GM04503 (cell line): Measurements from ENCODE around the gene MTO1.
"Not testable (repeated sequence)": the region's sequence is repeated elsewhere in the genome, so short reads cannot be mapped to it uniquely, and the experiment has no call there.

Source experiments
- DNase-seq: peaks from one replicate; pipeline ENCODE4 v3.0.0-alpha.2; 2012; ENCODE audit warnings: low read depth

The MTO1 gene

DNA sequence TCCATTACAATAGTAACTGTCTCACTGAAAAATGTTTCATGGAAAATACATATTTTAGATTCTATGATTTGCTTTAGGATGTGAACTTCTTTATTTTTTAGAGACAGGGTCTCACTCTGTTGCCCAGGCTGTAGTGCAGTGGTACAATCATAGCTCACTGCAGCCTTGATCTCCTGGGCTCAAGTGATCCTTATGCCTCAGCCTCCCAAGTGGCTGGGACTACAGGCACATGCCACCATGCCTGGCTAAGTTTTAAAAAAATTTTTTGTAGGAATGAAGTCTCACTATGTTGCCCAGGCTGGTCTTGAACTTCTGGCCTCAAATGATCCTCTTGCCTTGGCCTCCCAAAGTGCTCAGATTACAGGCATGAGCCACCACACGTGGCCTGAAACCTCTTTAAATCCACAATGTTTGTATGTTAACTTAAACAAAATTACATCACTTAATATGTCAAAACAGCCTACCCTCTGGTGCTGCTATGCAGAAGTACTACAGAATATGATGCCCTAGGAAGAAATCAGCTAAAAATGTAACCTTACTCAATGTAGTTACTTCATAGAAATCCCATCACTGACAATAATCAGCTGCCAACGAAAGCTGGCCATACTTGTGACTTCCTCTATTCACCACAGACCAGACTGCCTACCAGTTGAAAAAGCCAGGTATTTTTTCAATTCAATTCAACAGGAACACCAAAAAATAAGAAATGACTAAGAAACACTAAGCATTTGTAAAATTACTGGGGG lies 41.7 kb downstream of the MTO1 start:
- DNase-seq: no peak

DNA sequence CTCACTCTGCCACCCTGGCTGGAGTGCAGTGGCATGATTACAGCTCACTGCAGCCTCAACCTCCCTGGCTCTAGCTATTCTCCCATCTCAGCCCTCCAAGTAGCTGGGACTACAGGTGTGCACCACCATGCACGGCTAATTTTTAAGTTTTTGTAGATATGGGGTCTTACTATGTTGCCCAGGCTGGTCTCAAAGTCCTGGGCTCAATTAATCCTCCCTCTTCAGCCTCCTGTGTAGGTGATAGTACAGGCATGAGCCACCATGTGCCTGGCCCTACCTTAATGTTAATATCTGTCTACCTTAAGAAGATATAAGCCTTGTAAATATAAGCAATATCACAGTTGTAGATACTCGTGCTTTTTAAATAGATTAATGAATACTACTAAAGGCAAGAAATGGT lies 42.6 kb downstream of the MTO1 start:
- DNase-seq: no peak

DNA sequence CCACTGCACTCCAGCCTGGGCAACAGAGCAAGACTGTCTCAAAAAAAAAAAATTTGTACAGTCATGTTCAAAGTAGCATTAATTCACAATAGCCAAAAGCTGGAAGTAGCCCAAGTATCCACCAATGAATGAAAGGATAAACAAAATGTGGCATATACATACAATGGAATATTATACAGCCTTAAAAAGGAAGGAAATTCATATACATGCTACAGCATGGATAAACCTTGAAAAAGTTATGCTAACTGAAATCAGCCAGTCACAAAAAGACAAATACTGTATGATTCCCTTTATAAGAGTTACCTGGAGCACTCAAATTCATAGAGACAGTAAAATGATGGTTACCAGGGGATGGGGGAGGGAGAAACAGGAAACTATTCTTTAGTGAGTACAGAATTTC lies 43.6 kb downstream of the MTO1 start:
- no peak for DNase-seq

DNA sequence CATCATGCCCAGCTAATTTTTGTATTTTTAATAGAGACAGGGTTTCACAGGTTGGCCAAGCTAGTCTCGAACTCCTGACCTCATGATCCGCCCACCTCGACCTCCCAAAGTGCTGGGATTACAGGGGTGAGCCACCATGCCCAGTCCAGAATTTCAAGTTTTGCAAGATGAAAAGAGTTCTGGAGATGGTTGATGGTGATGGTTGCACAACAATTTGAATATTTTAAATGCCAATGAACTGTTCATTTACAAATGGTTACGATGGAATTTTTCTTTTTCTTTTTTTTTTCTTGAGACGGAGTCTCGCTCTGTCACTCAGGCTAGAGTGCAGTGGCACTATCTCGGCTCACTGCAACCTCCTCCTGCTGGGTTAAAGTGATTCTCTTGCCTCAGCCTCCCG lies 44.2 kb downstream of the MTO1 start:
- not testable (repeated sequence) for DNase-seq

DNA sequence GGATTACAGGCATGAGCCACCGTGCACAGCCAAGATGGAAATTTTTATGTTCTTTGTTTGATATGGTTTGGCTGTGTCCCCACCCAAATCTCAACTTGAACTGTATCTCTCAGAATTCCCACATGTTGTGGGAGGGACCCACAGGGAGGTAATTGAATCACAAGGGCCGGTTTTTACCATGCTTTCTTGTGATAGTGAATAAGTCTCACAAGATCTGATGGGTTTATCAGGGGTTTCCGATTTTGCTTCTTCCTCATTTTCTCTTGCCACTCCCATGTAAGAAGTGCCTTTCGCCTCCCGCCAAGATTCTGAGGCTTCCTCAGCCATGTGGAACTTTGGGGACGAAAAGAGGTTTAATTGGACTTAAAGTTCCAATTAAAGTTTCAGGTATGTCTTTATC lies 44.7 kb downstream of the MTO1 start:
- no peak for DNase-seq

DNA sequence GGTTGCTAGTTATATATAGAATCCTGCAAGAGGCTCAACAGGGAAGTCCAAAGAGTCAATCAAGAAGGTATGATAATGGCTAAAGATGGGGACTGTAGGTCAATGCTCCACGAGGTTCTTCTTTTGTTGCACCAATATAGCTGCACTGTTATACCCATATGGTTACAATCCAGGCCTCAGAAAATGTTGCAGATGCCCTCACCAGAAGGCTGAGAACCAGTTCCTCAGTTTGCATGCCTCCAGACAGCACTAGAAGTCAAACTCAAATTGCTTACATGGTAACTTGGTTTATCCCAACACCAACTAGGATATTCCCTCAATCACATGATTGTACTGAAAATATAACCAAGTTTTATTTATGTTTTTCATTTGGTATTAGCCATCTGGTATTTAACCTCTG lies 47.2 kb downstream of the MTO1 start:
- DNase-seq: no peak

DNA sequence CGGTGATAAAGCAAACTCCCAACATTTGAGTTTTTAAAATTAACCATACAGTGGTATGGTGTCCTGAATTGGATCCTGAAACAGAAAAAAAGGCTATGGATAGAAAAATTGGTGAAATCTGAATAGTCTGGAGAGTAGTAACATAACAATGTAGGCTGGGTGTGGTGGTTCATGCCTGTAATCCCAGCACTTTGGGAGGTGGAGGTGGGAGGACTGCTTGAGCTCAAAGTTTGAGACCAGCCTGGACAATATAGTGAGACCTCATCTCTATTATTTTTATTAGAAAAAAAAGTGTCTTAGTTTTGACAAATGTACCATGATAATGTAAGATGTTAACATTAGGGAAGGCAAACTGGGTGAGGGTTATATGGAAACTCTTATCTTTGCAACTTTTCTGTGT lies 48.3 kb downstream of the MTO1 start:
- no peak for DNase-seq

DNA sequence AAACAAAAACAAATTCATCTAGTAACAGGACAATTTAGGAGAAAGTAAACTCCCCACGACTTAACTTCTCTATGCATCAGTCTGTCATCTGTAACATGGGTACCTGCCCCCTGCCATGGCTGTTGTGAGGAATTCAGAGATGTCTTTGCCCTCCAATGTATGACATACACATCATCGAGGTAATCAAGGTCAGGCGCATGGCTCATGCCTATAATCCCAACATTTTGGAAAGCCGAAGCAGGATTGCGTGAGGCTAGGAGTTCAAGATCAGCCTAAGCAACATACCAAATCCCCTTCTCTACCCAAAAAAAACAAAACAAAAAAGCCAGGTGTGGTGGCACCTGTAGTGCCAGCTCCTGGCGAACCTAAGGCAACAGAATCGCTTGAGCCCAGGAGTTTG lies 50.3 kb downstream of the MTO1 start:
- no peak for DNase-seq

DNA sequence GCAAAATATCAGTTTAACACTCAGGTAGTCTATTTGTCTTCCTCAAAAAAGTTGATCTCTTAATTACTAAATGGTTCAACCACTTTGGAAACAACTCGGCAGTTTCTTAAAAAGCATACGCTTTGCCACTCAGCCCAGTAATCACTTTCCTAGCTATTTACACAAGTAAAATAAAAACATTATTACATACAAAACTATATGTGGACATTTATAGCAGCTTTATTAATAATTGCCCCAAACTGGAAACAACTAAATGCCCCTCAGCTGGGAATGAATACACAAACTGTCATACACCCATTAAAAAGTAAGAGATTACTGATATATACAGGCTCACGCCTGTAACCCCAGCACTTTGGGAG lies 51.9 kb downstream of the MTO1 start:
- DNase-seq: no peak

DNA sequence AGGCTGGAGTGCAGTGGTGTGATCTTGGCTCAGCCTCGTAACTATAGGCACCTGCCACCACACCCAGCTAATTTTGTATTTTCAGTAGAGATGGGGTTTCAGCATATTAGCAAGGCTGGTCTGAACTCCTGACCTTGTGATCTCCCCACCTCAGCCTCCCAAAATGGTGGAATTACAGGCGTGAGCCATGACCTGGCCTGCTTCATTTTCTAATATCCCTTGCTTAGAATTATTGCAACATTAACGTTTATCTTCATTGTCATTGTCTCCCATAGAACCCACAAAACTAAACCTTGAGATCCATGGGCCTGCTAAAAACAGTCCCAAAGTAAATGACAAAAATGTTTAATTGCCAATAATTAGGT lies 53.2 kb downstream of the MTO1 start:
- DNase-seq: no peak

DNA sequence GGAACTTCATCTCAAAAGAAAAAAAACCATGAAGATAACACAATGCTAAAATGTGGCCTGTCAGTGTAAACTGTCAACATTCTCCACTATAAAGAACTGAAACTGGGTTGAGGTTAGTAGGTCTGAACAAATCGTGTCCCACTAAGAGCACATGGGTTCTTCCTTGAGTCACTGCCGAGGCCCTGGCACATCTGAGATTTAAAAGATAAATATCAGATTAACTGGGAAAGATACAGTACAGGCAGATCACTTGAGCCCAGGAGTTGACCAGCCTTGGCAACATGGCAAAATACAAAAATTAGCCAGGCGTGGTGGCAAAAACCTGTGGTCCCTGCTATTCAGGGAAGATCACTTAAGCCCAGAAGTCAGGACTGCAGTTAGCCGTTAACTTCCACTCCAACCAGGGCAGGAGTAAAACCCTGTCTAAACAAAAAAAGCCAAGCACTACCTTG lies 53.7 kb downstream of the MTO1 start:
- no peak for DNase-seq

DNA sequence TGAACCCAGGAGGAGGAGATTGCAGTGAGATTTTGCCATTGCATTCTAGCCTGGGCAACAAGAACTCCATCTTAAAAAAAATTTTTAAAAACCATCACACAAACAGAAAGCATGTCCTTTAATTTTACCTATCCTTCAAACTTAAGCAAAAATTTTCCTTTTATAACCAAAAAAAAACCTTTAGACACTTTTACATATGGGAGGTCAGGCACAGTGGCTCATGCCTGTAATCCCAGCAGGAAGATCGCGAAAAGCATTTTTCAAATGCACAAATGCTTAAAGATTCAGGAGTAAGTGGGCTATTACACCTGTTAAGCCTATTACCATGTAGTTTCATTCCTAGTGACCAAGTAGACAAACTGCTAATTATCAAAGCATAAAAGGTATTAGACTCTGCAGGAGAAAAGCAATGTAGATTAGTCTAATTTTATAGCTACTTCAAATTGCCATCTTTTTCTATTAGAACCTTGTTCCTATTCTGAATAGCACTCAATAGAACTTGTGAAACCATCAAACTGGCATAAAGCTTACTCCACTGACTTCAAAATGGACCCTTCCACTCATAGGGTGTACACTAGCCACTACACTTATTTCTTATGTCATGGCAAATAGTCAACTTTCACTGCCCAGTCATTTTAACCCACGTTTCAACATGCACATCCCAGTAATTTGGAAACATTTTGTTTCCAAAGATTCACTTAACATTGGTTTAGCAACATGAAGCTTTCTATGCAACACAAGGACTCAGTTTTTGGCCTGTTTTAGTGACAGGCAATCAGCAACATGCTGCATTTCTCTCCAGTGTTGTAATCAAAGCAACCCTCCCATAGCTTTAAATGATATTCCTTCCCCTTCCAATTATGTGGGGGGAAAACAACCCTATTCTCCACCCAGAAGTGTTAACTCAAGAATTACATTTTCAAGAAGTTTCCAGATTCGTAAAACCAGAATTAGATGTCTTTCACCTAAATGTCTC lies 55.3 kb downstream of the MTO1 start:
- no peak for DNase-seq

DNA sequence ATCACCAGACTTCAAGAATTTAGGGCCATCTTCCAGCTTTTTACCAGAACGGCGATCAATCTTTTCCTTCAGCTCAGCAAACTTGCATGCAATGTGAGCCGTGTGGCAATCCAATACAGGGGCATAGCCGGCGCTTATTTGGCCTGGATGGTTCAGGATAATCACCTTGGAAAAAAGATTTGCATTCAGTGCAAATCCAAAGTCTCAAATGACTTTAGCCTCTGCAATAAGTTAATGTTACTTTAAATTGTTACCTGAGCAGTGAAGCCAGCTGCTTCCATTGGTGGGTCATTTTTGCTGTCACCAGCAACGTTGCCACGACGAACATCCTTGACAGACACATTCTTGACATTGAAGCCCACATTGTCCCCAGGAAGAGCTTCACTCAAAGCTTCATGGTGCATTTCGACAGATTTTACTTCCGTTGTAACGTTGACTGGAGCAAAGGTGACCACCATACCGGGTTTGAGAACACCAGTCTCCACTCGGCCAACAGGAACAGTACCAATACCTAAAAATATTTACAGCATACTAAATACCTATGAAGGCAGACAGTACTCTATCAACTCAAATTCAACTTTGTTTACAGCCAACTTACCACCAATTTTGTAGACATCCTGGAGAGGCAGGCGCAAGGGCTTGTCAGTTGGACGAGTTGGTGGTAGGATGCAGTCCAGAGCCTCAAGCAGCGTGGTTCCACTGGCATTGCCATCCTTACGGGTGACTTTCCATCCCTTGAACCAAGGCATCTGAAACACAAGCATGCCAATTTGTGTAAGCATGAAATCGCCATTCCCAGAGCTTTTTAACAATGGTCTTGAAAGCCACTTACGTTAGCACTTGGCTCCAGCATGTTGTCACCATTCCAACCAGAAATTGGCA lies 56.8 kb downstream of the MTO1 start:
- DNase-seq: not testable (repeated sequence)

DNA sequence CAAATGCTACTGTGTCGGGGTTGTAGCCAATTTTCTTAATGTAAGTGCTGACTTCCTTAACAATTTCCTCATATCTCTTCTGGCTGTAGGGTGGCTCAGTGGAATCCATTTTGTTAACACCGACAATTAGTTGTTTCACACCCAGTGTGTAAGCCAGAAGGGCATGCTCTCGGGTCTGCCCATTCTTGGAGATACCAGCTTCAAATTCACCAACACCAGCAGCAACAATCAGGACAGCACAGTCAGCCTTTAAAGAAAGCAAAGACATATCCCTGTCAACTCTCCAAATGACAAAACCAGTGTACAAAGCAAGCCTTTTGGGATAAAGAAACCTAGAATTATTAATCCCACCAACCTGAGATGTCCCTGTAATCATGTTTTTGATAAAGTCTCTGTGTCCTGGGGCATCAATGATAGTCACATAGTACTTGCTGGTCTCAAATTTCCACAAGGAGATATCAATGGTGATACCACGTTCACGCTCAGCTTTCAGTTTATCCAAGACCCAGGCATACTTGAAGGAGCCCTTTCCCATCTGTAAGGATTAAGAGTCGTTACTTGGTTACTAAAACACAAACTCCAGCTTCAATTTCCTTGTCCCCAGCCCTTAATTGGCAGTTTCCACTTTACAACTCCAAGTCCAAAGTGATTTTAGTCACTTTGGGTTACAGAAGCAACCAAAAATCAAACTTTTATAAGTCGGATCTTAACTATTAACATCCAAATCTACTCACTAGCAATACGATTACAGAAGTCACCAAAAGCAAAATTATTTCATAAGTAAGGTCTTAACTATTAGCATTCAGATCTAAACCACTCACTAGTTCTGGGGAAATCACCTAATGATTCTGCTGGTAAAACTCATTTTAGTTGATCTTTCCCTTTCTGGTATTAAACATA lies 57.7 kb downstream of the MTO1 start:
- DNase-seq: not testable (repeated sequence)

DNA sequence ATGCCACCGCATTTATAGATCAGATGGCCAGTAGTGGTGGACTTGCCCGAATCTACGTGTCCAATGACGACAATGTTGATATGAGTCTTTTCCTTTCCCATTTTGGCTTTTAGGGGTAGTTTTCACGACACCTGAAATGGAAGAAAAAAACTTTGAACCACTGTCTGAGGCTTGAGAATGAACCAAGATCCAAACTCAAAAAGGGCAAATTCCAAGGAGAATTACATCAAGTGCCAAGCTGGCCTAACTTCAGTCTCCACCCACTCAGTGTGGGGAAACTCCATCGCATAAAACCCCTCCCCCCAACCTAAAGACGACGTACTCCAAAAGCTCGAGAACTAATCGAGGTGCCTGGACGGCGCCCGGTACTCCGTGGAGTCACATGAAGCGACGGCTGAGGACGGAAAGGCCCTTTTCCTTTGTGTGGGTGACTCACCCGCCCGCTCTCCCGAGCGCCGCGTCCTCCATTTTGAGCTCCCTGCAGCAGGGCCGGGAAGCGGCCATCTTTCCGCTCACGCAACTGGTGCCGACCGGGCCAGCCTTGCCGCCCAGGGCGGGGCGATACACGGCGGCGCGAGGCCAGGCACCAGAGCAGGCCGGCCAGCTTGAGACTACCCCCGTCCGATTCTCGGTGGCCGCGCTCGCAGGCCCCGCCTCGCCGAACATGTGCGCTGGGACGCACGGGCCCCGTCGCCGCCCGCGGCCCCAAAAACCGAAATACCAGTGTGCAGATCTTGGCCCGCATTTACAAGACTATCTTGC lies 58.6 kb downstream of the MTO1 start:
- DNase-seq: peak; percentile 47

DNA sequence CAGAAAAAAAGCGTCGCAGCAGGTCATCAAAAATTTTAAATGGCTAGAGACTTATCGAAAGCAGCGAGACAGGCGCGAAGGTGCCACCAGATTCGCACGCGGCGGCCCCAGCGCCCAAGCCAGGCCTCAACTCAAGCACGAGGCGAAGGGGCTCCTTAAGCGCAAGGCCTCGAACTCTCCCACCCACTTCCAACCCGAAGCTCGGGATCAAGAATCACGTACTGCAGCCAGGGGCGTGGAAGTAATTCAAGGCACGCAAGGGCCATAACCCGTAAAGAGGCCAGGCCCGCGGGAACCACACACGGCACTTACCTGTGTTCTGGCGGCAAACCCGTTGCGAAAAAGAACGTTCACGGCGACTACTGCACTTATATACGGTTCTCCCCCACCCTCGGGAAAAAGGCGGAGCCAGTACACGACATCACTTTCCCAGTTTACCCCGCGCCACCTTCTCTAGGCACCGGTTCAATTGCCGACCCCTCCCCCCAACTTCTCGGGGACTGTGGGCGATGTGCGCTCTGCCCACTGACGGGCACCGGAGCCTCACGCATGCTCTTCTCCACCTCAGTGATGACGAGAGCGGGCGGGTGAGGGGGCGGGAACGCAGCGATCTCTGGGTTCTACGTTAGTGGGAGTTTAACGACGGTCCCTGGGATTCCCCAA lies 59.3 kb downstream of the MTO1 start, which contains the start of gene EEF1A1:
Gene EEF1A1 (minus strand): TSS at position 345 of the 663 bp plus-strand sequence. CDS start 1,006 bp downstream, outside the sequence.
- peak; percentile 98 for DNase-seq

DNA sequence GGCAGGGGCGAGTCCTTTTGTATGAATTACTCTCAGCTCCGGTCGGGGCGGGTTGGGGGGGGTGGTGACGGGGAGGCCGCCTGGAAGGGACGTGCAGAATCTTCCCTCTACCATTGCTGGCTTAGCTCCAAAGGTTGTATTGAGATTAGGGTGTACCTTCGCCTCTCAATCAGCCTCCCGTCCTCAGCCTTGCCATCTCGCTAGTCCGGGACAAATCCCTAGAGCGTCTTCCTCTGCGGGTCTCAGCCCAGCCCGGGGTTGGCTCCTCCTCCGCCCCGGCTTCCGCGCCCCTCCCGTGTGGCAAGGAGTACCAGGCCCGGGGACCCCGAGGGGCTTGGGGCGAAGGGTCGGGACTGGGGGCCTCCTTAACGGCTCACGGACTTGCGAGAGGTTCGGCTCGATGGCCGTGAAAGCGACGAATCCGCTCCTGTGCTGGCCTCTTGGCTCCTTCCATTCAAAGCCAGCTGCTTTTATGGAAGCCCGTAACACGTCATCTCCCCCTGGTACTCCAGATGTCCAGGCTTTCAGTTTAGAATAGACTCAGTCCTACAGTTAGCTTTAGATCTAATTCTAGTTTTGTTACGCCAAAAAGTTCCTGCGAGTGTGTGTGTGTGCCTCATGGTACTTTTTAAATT lies 59.9 kb downstream of the MTO1 start:
- peak; percentile 64 for DNase-seq

DNA sequence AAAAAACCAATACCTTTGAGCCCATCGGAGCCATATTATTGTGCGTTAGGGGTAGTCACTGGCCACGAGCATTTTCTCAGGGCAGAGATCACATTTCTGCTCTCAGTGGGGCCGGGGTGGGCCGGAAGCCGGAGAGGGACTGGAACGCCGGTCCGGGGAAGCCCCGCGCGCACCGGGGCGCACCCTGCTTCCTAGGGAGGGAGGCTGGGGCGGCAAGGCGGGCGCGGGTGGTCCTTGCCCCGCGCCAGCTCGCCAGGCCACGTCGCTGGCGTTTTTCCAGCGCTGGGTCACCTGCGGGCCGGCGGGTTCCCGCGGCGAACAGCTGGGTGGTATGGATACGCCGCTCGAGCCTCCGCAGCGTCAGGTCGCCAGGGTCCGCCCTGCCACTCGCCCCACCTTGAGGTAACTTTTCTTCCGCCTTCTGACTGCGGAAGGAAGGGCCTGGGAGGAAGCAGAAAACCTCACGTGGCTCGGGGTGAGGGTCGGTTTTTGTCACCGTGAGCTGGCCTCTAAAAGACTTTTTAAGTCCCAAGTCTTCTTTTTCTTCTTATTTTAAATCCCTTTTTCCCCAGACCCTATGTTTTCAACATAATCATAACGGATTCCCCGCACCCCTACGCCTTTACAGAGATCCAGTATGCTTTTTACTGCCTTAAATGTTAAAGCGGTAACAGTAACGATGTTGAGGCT lies 62.0 kb downstream of the MTO1 start:
- DNase-seq: no peak
